ENCODE data around the gene KCTD13. TPM values are rescaled to one million over a fixed set of nuclear protein-coding genes. Genes with fewer than 3 reads are reported as not detected.

KCTD13 gene
- total and polyA plus RNA-seq, 2 of the 8 experiments (the other 6 are each of a cell fraction or from before 2014, with no cell fraction given): 9.2 to 10.8 TPM

- TF ChIP-seq BCL11A (IDR thresholded peaks at IDR 0.05; ENCODE audit: low read depth in 2 of 2, low read length in 2 of 2): no peak
- TF ChIP-seq BACH1 (IDR thresholded peaks at IDR 0.05; ENCODE audit: low read length): no peak
These were observed 9.0 kb downstream of the KCTD13 start (continued) for GRCh38 chr16:29916979-29917378.

Data from H1 (cell line).